Liver (tissue), 9 donors: ENCODE measurements around the gene P3H4. TPM values are rescaled to one million over a fixed set of nuclear protein-coding genes. Genes with fewer than 3 reads are reported as not detected.

Source experiments
- DNase-seq: peaks from one replicate; pipeline ENCODE4 v3.0.0-alpha.2; 2017; ENCODE audit warnings: low spot score
- H3K27ac ChIP-seq, 2 donors: one replicate each; pipeline ENCODE4 v1.7.0; 2013; ENCODE audit warnings: inconsistent platforms in 2 of 2, low read length in 2 of 2, control low read depth in 1 of 2, low read depth in 1 of 2, mild to moderate bottlenecking in 1 of 2
- H3K27me3 ChIP-seq, 4 donors: one replicate each; pipeline versions ENCODE4 v1.6.1 to v1.7.0; 2013; ENCODE audit warnings: low read length in 3 of 4, inconsistent platforms in 1 of 4, mild to moderate bottlenecking in 1 of 4, moderate library complexity in 1 of 4; ENCODE audit not compliant: control insufficient read depth in 4 of 4, insufficient read depth in 4 of 4
- H3K36me3 ChIP-seq, 4 donors: one replicate each; pipeline versions ENCODE4 v1.6.1 to v1.7.0; 2013; ENCODE audit warnings: low read length in 3 of 4, mild to moderate bottlenecking in 3 of 4, low read depth in 1 of 4, moderate library complexity in 1 of 4; ENCODE audit not compliant: control insufficient read depth in 4 of 4, insufficient read depth in 3 of 4
- H3K4me1 ChIP-seq, 4 donors: one replicate each; pipeline versions ENCODE4 v1.6.1 to v1.7.0; 2013; ENCODE audit warnings: low read length in 3 of 4, mild to moderate bottlenecking in 3 of 4, moderate library complexity in 1 of 4; ENCODE audit not compliant: control insufficient read depth in 4 of 4, insufficient read depth in 4 of 4
- H3K4me3 ChIP-seq, 3 donors: one replicate each; pipeline versions ENCODE4 v1.6.1 to v1.7.0; 2013; ENCODE audit warnings: low read length in 3 of 3, control low read depth in 1 of 3, low read depth in 1 of 3, mild to moderate bottlenecking in 1 of 3
- H3K9ac ChIP-seq, 2 donors: one replicate each; pipeline ENCODE4 v1.7.0; 2013; ENCODE audit warnings: low read length in 2 of 2, mild to moderate bottlenecking in 2 of 2, moderate library complexity in 2 of 2, control low read depth in 1 of 2, low read depth in 1 of 2
- H3K9me3 ChIP-seq, 4 donors: one replicate each; pipeline versions ENCODE4 v1.6.1 to v1.7.0; 2013; ENCODE audit warnings: low read length in 3 of 4; ENCODE audit not compliant: control insufficient read depth in 4 of 4
- CTCF ChIP-seq: fragments of 150-350 bp; IDR thresholded peaks from 2 replicates; pipeline ENCODE4 v1.5.1; 2017; ENCODE audit warnings: improper control_type of control experiment, low read depth, low read length; ENCODE audit not compliant: missing input control
- EGR1 ChIP-seq, 2 donors: IDR thresholded peaks; 2 replicates each; pipeline ENCODE4 v1.6.1; 2016 to 2018; ENCODE audit warnings: antibody characterized with exemption in 2 of 2, low read depth in 2 of 2
- HNF4G ChIP-seq: IDR thresholded peaks from 2 replicates; pipeline ENCODE4 v1.6.1; 2016; ENCODE audit warnings: antibody characterized with exemption
- JUND ChIP-seq, 2 donors: IDR thresholded peaks; 2 replicates each; pipeline ENCODE4 v1.6.1; 2016; ENCODE audit warnings: antibody characterized with exemption in 2 of 2
- NR2F2 ChIP-seq: IDR thresholded peaks from 2 replicates; pipeline ENCODE4 v1.6.1; 2016; ENCODE audit warnings: antibody characterized with exemption
- RXRA ChIP-seq, 2 donors: IDR thresholded peaks; 2 replicates each; pipeline ENCODE4 v1.6.1; 2017 to 2018; ENCODE audit warnings: antibody characterized with exemption in 2 of 2, mild to moderate bottlenecking in 1 of 2
- TAF1 ChIP-seq: conservative IDR thresholded peaks from 2 replicates; pipeline ENCODE4 v1.6.1; 2016; ENCODE audit warnings: antibody characterized with exemption, mild to moderate bottlenecking
- WGBS: extraction: QIAGEN DNeasy Blood & Tissue Kit; methylation state at CpG from one replicate; pipeline ENCODE4 v1.1.7; 2013; 5-methylcytosine and 5-hydroxymethylcytosine counted together
- polyA plus RNA-seq, 2 donors: library from polyadenylated mRNA; stranded (reverse) in 1 of 2; unstranded in 1 of 2; fragments of 200-250 nt in 1 of 2; fragments of >200 nt in 1 of 2; fragmentation: Nextera tagmentation in 1 of 2; extraction: Ambion mirVana in 1 of 2; gene quantifications; one replicate each; pipeline versions ENCODE4 v1.2.1 to v1.2.3, GENCODE V29; 2013 to 2015
- total RNA-seq, 2 donors: library from RNA; depleted of rRNA; stranded (reverse); fragments of >200 nt; gene quantifications; one replicate each; pipeline ENCODE4 v1.2.3, GENCODE V29; 2014
- TF ChIP-seq, protein P1 (sequence below): IDR thresholded peaks from 2 replicates; pipeline ENCODE4 v1.6.1; 2016; ENCODE audit warnings: antibody characterized with exemption
- TF ChIP-seq, protein P2 (sequence below): IDR thresholded peaks from 2 replicates; pipeline ENCODE4 v1.6.1; 2016; ENCODE audit warnings: antibody characterized with exemption, mild to moderate bottlenecking
- donor health status: healthy.
- donor health status: healthy.
- donor health status: healthy.
- donor health status: healthy.
- donor health status: healthy.

Gene P3H4
- total and polyA plus RNA-seq, 4 donors: 1.7 to 5.6 (median 2.3) TPM

- Histone ChIP-seq H3K27ac (no peak within 1 kb of the TSS), H3K9ac (no peak within 1 kb of the TSS), H3K4me1 (peaks cover 1 to 9% (median 5%) of the 10 kb centered on the region in 4 donors), H3K27me3 (no peaks in the 10 kb centered on the region), H3K4me3 (no peak within 1 kb of the TSS), H3K36me3 (no peaks in the 10 kb centered on the region), H3K9me3 (no peaks in the 10 kb centered on the region)
- TF ChIP-seq, protein P1, sequence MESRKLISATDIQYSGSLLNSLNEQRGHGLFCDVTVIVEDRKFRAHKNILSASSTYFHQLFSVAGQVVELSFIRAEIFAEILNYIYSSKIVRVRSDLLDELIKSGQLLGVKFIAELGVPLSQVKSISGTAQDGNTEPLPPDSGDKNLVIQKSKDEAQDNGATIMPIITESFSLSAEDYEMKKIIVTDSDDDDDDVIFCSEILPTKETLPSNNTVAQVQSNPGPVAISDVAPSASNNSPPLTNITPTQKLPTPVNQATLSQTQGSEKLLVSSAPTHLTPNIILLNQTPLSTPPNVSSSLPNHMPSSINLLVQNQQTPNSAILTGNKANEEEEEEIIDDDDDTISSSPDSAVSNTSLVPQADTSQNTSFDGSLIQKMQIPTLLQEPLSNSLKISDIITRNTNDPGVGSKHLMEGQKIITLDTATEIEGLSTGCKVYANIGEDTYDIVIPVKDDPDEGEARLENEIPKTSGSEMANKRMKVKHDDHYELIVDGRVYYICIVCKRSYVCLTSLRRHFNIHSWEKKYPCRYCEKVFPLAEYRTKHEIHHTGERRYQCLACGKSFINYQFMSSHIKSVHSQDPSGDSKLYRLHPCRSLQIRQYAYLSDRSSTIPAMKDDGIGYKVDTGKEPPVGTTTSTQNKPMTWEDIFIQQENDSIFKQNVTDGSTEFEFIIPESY: no peak
- peak; percentile 68 to 73 for TF ChIP-seq RXRA (IDR thresholded peaks at IDR 0.05)
- TF ChIP-seq HNF4G: no peak
- no peak for DNase-seq
- WGBS: 90% methylated on average over 15 of the region's 15 CpGs
Observed at GRCh38 chr17:41837761-41838538, 26.2 kb upstream of the P3H4 start, which contains the start of gene KLHL10. Gene KLHL10 (plus strand): TSS chr17:41837825. CDS start chr17:41837933, 108 bp downstream.

DNA sequence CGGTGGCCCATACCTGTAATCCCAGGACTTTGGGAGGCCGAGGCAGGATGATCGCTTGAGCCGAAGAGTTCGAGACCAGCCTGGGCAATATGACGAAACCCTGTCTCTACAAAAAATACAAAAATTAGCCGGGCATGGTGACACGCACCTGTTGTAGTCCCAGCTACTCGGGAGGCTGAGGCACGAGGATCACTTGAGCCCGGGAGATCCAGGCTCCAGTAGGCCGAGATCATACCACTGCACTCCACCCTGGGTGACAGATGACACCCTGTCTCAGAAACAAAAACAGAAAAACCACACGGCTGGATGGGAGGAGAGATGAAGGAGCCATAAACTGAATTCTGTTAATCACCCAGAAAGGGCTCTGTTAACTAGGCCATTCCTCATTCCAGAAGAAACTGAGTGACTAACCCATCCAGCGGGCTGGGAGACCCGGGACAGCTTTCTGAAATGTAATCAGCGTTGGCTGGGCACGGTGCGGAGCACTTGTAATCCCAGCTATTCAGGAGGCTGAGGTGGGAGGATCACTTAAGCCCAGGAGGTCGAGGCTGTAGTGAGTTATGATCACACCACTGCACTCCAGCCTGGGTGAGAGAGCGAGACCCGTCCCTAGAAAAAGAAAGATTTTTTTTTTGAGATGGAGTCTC is 24.9 kb upstream of the P3H4 start:
- no peak overlapping the region for H3K9ac ChIP-seq

More for the DNA sequence above, 24.9 kb upstream of the P3H4 start:
- no peaks in the 10 kb centered on the region for H3K9me3 ChIP-seq
- TF ChIP-seq TAF1 (no peak), NR2F2 (no peak), CTCF (no peak), EGR1 (IDR thresholded peaks at IDR 0.05; ENCODE audit: low read depth in 2 of 2) (no peak), HNF4G (no peak), JUND (IDR thresholded peaks at IDR 0.05) (no peak), RXRA (IDR thresholded peaks at IDR 0.05) (no peak)
- TF ChIP-seq, protein P2, sequence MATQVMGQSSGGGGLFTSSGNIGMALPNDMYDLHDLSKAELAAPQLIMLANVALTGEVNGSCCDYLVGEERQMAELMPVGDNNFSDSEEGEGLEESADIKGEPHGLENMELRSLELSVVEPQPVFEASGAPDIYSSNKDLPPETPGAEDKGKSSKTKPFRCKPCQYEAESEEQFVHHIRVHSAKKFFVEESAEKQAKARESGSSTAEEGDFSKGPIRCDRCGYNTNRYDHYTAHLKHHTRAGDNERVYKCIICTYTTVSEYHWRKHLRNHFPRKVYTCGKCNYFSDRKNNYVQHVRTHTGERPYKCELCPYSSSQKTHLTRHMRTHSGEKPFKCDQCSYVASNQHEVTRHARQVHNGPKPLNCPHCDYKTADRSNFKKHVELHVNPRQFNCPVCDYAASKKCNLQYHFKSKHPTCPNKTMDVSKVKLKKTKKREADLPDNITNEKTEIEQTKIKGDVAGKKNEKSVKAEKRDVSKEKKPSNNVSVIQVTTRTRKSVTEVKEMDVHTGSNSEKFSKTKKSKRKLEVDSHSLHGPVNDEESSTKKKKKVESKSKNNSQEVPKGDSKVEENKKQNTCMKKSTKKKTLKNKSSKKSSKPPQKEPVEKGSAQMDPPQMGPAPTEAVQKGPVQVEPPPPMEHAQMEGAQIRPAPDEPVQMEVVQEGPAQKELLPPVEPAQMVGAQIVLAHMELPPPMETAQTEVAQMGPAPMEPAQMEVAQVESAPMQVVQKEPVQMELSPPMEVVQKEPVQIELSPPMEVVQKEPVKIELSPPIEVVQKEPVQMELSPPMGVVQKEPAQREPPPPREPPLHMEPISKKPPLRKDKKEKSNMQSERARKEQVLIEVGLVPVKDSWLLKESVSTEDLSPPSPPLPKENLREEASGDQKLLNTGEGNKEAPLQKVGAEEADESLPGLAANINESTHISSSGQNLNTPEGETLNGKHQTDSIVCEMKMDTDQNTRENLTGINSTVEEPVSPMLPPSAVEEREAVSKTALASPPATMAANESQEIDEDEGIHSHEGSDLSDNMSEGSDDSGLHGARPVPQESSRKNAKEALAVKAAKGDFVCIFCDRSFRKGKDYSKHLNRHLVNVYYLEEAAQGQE: no peak
- TF ChIP-seq, protein P1: no peak
- H3K36me3 ChIP-seq: peaks cover 2 to 5% (median 3%) of the 10 kb centered on the region in 4 donors
- no peaks in the 10 kb centered on the region for H3K27me3 ChIP-seq
- peaks cover 1 to 9% (median 5%) of the 10 kb centered on the region in 4 donors for H3K4me1 ChIP-seq
- no peak for DNase-seq
- no peak overlapping the region for H3K27ac ChIP-seq
- H3K4me3 ChIP-seq: peak overlapping the region; percentile 59 to 81 (median 79)
- 64% methylated on average over 21 of the region's 21 CpGs for WGBS
